Fibroblast of the aortic adventitia (primary cell): Measurements from ENCODE around the gene DNM2. TPM values are rescaled to one million over a fixed set of nuclear protein-coding genes. Genes with fewer than 3 reads are reported as not detected.
"Not testable (repeated sequence)": the region's sequence is repeated elsewhere in the genome, so short reads cannot be mapped to it uniquely, and the experiment has no call there.

ENCODE experiments used
- DNase-seq: peaks from one replicate; pipeline ENCODE4 v3.0.0-alpha.2; 2010; ENCODE audit warnings: low read depth
- H3K4me3 ChIP-seq: 2 replicates; pipeline ENCODE4 v1.5.1; 2011; ENCODE audit warnings: low read depth, mild to moderate bottlenecking, control low read depth, low read length, moderate library complexity
- total RNA-seq: library from RNA; depleted of rRNA; stranded (reverse); fragments of >200 nt; gene quantifications from 2 replicates; pipeline ENCODE4 v1.2.3, GENCODE V29; 2012; ENCODE audit warnings: low replicate concordance
- TF ChIP-seq, protein P1 (sequence below): IDR thresholded peaks from 2 replicates; pipeline ENCODE4 v1.5.1; 2011; ENCODE audit warnings: mild to moderate bottlenecking, low read length, control low read depth, inconsistent platforms; ENCODE audit not compliant: insufficient read depth

DNM2 gene
- total RNA-seq, 1 donor = 83.2 TPM

- peak; percentile 99 for DNase-seq
- TF ChIP-seq, protein P1, sequence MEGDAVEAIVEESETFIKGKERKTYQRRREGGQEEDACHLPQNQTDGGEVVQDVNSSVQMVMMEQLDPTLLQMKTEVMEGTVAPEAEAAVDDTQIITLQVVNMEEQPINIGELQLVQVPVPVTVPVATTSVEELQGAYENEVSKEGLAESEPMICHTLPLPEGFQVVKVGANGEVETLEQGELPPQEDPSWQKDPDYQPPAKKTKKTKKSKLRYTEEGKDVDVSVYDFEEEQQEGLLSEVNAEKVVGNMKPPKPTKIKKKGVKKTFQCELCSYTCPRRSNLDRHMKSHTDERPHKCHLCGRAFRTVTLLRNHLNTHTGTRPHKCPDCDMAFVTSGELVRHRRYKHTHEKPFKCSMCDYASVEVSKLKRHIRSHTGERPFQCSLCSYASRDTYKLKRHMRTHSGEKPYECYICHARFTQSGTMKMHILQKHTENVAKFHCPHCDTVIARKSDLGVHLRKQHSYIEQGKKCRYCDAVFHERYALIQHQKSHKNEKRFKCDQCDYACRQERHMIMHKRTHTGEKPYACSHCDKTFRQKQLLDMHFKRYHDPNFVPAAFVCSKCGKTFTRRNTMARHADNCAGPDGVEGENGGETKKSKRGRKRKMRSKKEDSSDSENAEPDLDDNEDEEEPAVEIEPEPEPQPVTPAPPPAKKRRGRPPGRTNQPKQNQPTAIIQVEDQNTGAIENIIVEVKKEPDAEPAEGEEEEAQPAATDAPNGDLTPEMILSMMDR = peak; percentile 2
- H3K4me3 ChIP-seq = peak within 1 kb of the TSS; percentile 77
Measured at GRCh38 chr19:10835754-10836478, 118.0 kb downstream of the DNM2 start, which contains the start of gene TMED1. TSS of gene TMED1 (minus strand) at chr19:10836212. CDS start at chr19:10836191, 21 bp downstream.

DNA sequence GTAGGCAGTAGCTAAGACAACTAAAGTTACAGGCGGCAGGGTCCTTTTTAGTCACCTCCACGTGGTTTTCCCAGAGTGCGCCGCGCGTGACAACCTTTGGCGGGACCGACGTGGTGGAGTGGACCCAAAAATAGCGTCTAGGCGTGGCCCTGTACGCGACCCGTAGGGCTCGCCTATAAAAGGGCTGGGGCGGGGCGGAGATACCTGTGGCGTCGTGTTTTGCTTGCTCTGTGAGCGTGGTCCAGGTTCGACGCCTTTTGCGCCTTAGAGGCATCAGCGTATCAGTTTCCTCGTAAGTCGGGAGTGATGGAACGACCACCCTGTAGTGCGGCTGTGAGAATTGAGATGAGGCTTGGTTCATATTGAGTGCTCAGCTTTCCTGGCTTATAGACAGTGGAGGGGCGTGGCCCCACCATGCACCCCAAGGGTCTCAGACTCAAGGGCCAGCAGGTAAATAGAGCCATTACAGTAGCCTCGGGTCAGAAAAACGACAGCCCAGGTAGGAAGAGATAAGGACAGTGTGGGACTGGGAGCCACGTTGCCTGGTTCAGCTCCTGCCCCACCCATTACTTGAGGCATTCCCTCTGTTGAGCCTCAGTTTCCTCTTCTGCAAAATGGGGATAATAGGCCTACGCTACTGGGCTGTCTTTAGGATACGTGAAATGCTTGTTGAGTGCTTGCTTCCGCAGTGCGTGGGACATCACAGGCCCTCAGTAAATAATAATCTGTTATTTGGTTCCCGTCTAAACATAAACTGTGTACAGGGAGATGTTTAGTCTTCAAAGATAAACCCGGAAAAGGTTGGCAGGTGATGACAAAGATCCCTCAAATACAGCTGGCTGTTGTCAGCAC, 118.8 kb downstream of the DNM2 start:
- TF ChIP-seq, protein P1 = no peak
- H3K4me3 ChIP-seq = peak overlapping the region; percentile 77
- DNase-seq = no peak

GRCh38 chr19:10837649-10838048, 119.8 kb downstream of the DNM2 start:
- H3K4me3 ChIP-seq, DNase-seq: not testable (repeated sequence)

DNA sequence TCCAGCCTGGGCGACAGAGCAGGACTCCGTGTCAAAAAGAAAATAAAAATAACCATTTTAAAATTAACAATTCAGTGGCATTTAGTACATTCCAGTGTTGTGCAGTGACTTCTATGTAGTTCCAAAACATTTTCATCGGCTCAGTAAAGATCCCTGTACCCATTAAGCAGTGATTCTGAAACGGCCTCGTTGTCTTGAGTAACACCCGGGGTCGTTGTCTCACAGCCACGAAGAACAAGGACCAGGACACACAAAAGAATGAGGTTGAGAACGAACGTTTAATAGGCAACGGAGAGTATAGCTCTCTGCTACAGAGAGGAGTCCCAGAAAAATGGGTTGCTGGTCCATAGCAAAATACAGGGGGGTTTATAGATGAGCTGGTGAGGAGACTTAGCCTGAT, 120.5 kb downstream of the DNM2 start:
- H3K4me3 ChIP-seq = no peak overlapping the region
- TF ChIP-seq, protein P1 = no peak
- no peak for DNase-seq

DNA sequence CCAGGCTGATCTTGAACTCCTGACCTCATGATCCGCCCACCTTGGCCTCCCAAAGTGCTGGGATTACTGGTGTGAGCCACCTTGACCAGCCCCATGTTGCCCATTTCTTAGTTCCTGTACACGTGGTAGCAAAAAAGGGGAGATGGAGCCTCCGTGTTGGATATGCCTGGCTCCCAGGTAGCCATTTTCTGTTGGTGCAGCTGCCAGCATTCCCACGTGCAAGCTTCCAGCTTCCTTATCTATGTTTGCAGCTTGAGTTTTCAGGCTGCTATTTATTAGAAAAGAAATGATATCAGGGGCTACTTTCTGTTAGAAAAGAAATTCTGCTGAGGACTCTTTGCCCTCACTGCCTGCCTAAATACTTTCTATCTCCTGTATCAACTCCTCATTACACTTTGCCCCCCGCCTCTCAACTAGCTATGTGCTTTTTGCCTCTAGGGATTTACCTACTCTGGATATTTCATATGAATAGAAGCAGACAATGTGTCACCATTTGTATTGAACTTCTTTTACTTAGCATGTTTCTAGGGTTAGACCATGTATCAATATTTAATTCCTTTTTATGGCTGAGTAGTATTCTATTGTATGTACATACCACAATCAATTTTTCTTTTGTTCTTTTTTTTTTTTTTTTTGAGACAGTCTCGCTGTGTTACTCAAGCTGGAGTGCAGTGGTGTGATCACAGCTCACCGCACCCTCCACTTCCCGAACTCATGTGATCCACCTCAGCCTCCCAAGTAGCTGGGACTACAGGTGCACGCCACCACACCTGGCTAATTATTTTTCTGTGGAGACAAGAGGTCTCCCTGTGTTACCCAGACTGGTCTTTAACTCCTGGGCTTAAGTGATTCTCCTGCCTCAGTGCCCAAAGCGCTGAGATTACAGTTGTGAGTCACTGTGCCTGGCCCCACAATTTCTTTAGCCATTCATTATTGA, 121.5 kb downstream of the DNM2 start:
- TF ChIP-seq, protein P1 = no peak
- H3K4me3 ChIP-seq = no peak overlapping the region
- DNase-seq = no peak

GRCh38 chr19:10842788-10843187, 124.9 kb downstream of the DNM2 start:
- no peak overlapping the region for H3K4me3 ChIP-seq
- TF ChIP-seq, protein P1 = no peak
- DNase-seq = no peak
